HepG2 (cell line): Measurements from ENCODE around the gene ATP2A3. TPM values are rescaled to one million over a fixed set of nuclear protein-coding genes. Genes with fewer than 3 reads are reported as not detected.

Experiments used
- ATAC-seq: fragments of 200-7000 bp; cut with Tn5 transposase; 3 replicates; pipeline ENCODE4 v1.9.1; 2020; ENCODE audit warnings: mild to moderate bottlenecking, moderate library complexity
- BruUV-seq: library from RNA; stranded (reverse); fragments of 400-500 nt; replicated peaks from 2 replicates; lab custom pipeline; 2021; lab: Mats Ljungman, UMichigan
- CTCF ChIA-PET: fragments of 300-600 bp; formaldehyde crosslinking; extraction: SDS; loops from one replicate; lab custom pipeline; 2021; ENCODE audit warnings: low total read pairs, inconsistent platforms, low intra/inter-chr PET ratio; lab: Yijun Ruan, JAX
- POLR2A ChIA-PET: fragments of 350-600 bp; sonication (Branson Sonifier 250); formaldehyde crosslinking; loops from one replicate; lab custom pipeline; 2020; ENCODE audit warnings: antibody characterized with exemption, inconsistent platforms; lab: Yijun Ruan, JAX
- DNase-seq: peaks from one replicate; pipeline ENCODE4 v3.0.0-alpha.2; 2015; ENCODE audit warnings: low spot score
- FAIRE-seq: peaks from 3 replicates; lab custom pipeline; 2011; peaks lifted over from hg19 to GRCh38; lab: Jason Lieb, UNC
- H2AFZ ChIP-seq: one replicate; pipeline ENCODE4 v1.6.1; 2011; ENCODE audit warnings: low read length, inconsistent platforms
- H3K27ac ChIP-seq: fragments of 300-600 bp; 3 replicates; pipeline ENCODE4 v1.8.0; 2011; ENCODE audit warnings: mixed run types, mild to moderate bottlenecking, mixed read lengths, low read length, inconsistent platforms; ENCODE audit not compliant: insufficient read depth; ENCODE audit errors: extremely low read length
- H3K27me3 ChIP-seq, 2 experiments: fragments of 200-600 bp in 1 of 2; 2 replicates in 1 of 2; 3 replicates in 1 of 2; pipeline versions ENCODE4 v1.6.0 to v1.8.0; 2011; ENCODE audit warnings: low read length in 2 of 2, mild to moderate bottlenecking in 2 of 2, moderate library complexity in 2 of 2, inconsistent platforms in 1 of 2; ENCODE audit not compliant: insufficient read depth in 2 of 2, control insufficient read depth in 1 of 2
- H3K36me3 ChIP-seq, 2 experiments: fragments of 200-600 bp in 1 of 2; replicated peaks in 1 of 2; 2 replicates in 1 of 2; 3 replicates in 1 of 2; pipeline versions ENCODE4 v1.5.1 to v1.8.0; 2011; ENCODE audit warnings: low read length in 2 of 2, inconsistent platforms in 1 of 2; ENCODE audit not compliant: insufficient read depth in 2 of 2, control insufficient read depth in 1 of 2
- H3K4me1 ChIP-seq: 2 replicates; pipeline ENCODE4 v1.5.1; 2012; ENCODE audit warnings: low read length, inconsistent platforms; ENCODE audit not compliant: insufficient read depth
- H3K4me2 ChIP-seq: 2 replicates; pipeline ENCODE4 v1.6.0; 2011; ENCODE audit warnings: low read depth, low read length, inconsistent platforms
- H3K4me3 ChIP-seq, 3 experiments: fragments of 200-600 bp in 1 of 3; sonication (generic), shearing (Covaris generic) in 1 of 3; replicated peaks in 1 of 3; 2 replicates each; pipeline ENCODE4 v1.5.1; 2011 to 2016; ENCODE audit warnings: low read length in 3 of 3, inconsistent platforms in 2 of 3, low read depth in 2 of 3, mild to moderate bottlenecking in 2 of 3, control low read depth in 1 of 3, mixed read lengths in 1 of 3; ENCODE audit not compliant: insufficient read depth in 1 of 3
- H3K79me2 ChIP-seq: one replicate; pipeline ENCODE4 v1.6.1; 2011; ENCODE audit warnings: low read length, inconsistent platforms; ENCODE audit not compliant: insufficient read depth
- H3K9ac ChIP-seq: 2 replicates; pipeline ENCODE4 v1.6.0; 2011; ENCODE audit warnings: mild to moderate bottlenecking, low read depth, low read length, inconsistent platforms; ENCODE audit not compliant: insufficient read depth
- H3K9me3 ChIP-seq: 2 replicates; pipeline ENCODE4 v1.5.1; 2012; ENCODE audit warnings: mild to moderate bottlenecking, low read length
- H4K20me1 ChIP-seq: 2 replicates; pipeline ENCODE4 v1.6.0; 2011; ENCODE audit warnings: inconsistent platforms, mild to moderate bottlenecking, low read length, moderate library complexity; ENCODE audit not compliant: insufficient read depth
- RBAK ChIP-seq: sonication (generic); formaldehyde crosslinking; IDR thresholded peaks from 2 replicates; pipeline ENCODE4 v1.5.1; 2020; ENCODE audit warnings: mild to moderate bottlenecking, missing genetic modification reagents
- ZFP36 ChIP-seq: fragments of 150-350 bp; IDR thresholded peaks from 2 replicates; pipeline ENCODE4 v1.6.1; 2018; ENCODE audit warnings: borderline replicate concordance, low read length, low read depth; ENCODE audit not compliant: partially characterized antibody
- ZNF337 ChIP-seq: sonication (generic); formaldehyde crosslinking; IDR thresholded peaks from 2 replicates; pipeline ENCODE4 v1.5.1; 2020; ENCODE audit warnings: missing genetic modification reagents, low read depth, mild to moderate bottlenecking, borderline replicate concordance
- WGBS: methylation state at CpG from one replicate; pipeline ENCODE4 v1.1.6; 2017; ENCODE audit warnings: low lambda C conversion rate; 5-methylcytosine and 5-hydroxymethylcytosine counted together
- in situ Hi-C: cut with HindIII; loops from 2 replicates; pipeline ENCODE4 v1.10.0; 2017; ENCODE audit warnings: low pct_unique_long_range_greater_than_20kb; ENCODE audit not compliant: extremely low pct_ligation_motif_present
- intact Hi-C: fragments of 100-400 bp; cut with micrococcal nuclease; formaldehyde crosslinking; loops from one replicate; pipeline ENCODE4 v1.10.0; 2022; ENCODE audit not compliant: unreplicated experiment
- polyA plus RNA-seq, 8 experiments: library from polyadenylated mRNA; depleted of rRNA in 3 of 8; stranded (reverse) in 7 of 8; unstranded in 1 of 8; fragments of >200 nt; fragmentation: Illumina TruSeq in 4 of 8; extraction: Trizol in 4 of 8; gene quantifications; 2 replicates each; pipeline versions ENCODE4 v1.2.1 to v1.2.3, GENCODE V29; 2011 to 2016; ENCODE audit warnings: low read depth in 4 of 8, missing spikeins in 1 of 8, mixed read lengths in 1 of 8; ENCODE audit not compliant: insufficient read depth in 1 of 8
- total RNA-seq, 5 experiments: library from RNA; depleted of rRNA; stranded (reverse); fragments of >200 nt; fragmentation: Illumina TruSeq; extraction: Trizol; gene quantifications; 2 replicates each; pipeline ENCODE4 v1.2.3, GENCODE V29; 2016; ENCODE audit warnings: low read depth in 1 of 5
- TF ChIP-seq, protein P1 (sequence below): IDR thresholded peaks from 2 replicates; pipeline ENCODE4 v1.6.1; 2016; ENCODE audit warnings: missing compliant biosample characterization, missing genetic modification reagents, borderline replicate concordance
- TF ChIP-seq, protein P2 (sequence below): sonication (generic); formaldehyde crosslinking; IDR thresholded peaks from 2 replicates; pipeline ENCODE4 v1.5.0; 2020; ENCODE audit warnings: missing genetic modification reagents
- TF ChIP-seq, protein P3 (sequence below): sonication (generic); formaldehyde crosslinking; IDR thresholded peaks from 2 replicates; pipeline ENCODE4 v1.9.0; 2021; ENCODE audit warnings: missing genetic modification reagents, borderline replicate concordance
- TF ChIP-seq, protein P4 (sequence below): sonication (generic); formaldehyde crosslinking; conservative IDR thresholded peaks from 2 replicates; pipeline ENCODE4 v1.8.1; 2023; ENCODE audit warnings: missing genetic modification reagents
- TF ChIP-seq, protein P5 (sequence below): sonication (generic); formaldehyde crosslinking; IDR thresholded peaks from 2 replicates; pipeline ENCODE4 v1.5.0; 2020; ENCODE audit warnings: mild to moderate bottlenecking, missing genetic modification reagents
- TF ChIP-seq, protein P6 (sequence below), 2 experiments: IDR thresholded peaks; 2 replicates each; pipeline ENCODE4 v1.6.1; 2011 to 2012; ENCODE audit warnings: low read length in 2 of 2, borderline replicate concordance in 1 of 2, low read depth in 1 of 2, mild to moderate bottlenecking in 1 of 2, moderate library complexity in 1 of 2

ATP2A3 gene
- total and polyA plus RNA-seq, 2 of the 13 experiments (the other 11 are each of a cell fraction or from before 2014, with no cell fraction given), result 0.07 TPM; not detected in 1

DNA sequence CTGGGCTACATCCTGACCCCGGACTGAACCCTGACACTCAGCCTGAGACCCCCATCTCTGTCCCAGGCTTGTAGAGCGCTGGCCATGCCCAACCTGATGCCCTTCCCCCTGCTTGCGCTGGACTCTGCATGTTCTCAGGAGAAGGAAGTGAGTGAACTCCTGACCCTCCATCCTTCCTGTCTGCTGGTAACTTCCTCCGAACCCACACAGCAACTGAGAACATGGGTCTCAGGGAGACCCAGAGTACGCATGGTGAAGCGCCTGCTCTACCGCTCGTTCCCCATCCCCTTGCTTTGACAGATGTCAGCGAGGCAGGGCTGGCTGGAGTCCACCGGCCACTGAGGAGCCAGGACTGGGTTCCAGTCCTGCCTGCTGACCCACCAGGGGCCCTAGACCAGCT is 77.5 kb downstream of the ATP2A3 start (continued):
- TF ChIP-seq, protein P1, sequence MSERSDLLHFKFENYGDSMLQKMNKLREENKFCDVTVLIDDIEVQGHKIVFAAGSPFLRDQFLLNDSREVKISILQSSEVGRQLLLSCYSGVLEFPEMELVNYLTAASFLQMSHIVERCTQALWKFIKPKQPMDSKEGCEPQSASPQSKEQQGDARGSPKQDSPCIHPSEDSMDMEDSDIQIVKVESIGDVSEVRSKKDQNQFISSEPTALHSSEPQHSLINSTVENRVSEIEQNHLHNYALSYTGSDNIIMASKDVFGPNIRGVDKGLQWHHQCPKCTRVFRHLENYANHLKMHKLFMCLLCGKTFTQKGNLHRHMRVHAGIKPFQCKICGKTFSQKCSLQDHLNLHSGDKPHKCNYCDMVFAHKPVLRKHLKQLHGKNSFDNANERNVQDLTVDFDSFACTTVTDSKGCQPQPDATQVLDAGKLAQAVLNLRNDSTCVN (CRISPR knock-in tag), result no peak
- TF ChIP-seq RBAK (CRISPR knock-in tag), result no peak
- TF ChIP-seq, protein P2, sequence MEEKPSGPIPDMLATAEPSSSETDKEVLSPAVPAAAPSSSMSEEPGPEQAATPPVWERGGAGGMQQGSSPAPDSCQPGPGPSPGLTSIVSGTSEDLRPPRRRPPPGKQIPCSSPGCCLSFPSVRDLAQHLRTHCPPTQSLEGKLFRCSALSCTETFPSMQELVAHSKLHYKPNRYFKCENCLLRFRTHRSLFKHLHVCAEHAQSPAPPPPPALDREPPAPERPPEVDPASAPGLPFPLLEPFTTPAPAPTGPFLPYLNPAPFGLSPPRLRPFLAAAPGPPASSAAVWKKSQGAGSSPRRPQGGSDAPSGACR (CRISPR knock-in tag), result no peak
- TF ChIP-seq, protein P3, sequence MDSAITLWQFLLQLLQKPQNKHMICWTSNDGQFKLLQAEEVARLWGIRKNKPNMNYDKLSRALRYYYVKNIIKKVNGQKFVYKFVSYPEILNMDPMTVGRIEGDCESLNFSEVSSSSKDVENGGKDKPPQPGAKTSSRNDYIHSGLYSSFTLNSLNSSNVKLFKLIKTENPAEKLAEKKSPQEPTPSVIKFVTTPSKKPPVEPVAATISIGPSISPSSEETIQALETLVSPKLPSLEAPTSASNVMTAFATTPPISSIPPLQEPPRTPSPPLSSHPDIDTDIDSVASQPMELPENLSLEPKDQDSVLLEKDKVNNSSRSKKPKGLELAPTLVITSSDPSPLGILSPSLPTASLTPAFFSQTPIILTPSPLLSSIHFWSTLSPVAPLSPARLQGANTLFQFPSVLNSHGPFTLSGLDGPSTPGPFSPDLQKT (CRISPR knock-in tag), result no peak
- TF ChIP-seq, protein P4, sequence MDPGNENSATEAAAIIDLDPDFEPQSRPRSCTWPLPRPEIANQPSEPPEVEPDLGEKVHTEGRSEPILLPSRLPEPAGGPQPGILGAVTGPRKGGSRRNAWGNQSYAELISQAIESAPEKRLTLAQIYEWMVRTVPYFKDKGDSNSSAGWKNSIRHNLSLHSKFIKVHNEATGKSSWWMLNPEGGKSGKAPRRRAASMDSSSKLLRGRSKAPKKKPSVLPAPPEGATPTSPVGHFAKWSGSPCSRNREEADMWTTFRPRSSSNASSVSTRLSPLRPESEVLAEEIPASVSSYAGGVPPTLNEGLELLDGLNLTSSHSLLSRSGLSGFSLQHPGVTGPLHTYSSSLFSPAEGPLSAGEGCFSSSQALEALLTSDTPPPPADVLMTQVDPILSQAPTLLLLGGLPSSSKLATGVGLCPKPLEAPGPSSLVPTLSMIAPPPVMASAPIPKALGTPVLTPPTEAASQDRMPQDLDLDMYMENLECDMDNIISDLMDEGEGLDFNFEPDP, result no peak

DNA sequence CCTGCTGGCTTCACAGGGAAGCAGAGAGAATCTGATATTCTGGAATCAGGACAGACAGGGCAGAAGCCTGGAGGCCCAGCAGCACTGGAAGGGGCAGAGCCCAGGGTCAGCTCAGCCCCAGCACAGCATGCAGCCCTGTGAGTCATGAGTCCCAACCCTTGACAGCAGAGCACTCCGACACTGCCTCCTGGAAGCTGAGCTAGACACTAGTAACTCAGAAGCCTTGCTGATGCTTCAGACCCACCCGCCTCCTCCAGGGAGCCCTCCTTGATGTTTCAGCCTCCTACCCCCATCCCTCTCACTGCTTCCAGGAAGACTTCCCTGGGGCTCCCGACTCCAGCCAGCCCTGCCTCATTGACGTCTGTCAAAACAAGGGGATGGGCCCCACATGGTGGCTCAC is 78.3 kb downstream of the ATP2A3 start:
- WGBS, result 70% methylated on average over 4 of the region's 4 CpGs
- TF ChIP-seq, protein P5, sequence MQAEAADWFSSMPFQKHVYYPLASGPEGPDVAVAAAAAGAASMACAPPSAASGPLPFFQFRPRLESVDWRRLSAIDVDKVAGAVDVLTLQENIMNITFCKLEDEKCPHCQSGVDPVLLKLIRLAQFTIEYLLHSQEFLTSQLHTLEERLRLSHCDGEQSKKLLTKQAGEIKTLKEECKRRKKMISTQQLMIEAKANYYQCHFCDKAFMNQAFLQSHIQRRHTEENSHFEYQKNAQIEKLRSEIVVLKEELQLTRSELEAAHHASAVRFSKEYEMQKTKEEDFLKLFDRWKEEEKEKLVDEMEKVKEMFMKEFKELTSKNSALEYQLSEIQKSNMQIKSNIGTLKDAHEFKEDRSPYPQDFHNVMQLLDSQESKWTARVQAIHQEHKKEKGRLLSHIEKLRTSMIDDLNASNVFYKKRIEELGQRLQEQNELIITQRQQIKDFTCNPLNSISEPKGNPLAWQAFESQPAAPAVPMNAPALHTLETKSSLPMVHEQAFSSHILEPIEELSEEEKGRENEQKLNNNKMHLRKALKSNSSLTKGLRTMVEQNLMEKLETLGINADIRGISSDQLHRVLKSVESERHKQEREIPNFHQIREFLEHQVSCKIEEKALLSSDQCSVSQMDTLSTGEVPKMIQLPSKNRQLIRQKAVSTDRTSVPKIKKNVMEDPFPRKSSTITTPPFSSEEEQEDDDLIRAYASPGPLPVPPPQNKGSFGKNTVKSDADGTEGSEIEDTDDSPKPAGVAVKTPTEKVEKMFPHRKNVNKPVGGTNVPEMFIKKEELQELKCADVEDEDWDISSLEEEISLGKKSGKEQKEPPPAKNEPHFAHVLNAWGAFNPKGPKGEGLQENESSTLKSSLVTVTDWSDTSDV (CRISPR knock-in tag), result no peak
- TF ChIP-seq ZFP36 (peak; percentile 72), ZNF337 (CRISPR knock-in tag) (no peak)
- TF ChIP-seq, protein P6, sequence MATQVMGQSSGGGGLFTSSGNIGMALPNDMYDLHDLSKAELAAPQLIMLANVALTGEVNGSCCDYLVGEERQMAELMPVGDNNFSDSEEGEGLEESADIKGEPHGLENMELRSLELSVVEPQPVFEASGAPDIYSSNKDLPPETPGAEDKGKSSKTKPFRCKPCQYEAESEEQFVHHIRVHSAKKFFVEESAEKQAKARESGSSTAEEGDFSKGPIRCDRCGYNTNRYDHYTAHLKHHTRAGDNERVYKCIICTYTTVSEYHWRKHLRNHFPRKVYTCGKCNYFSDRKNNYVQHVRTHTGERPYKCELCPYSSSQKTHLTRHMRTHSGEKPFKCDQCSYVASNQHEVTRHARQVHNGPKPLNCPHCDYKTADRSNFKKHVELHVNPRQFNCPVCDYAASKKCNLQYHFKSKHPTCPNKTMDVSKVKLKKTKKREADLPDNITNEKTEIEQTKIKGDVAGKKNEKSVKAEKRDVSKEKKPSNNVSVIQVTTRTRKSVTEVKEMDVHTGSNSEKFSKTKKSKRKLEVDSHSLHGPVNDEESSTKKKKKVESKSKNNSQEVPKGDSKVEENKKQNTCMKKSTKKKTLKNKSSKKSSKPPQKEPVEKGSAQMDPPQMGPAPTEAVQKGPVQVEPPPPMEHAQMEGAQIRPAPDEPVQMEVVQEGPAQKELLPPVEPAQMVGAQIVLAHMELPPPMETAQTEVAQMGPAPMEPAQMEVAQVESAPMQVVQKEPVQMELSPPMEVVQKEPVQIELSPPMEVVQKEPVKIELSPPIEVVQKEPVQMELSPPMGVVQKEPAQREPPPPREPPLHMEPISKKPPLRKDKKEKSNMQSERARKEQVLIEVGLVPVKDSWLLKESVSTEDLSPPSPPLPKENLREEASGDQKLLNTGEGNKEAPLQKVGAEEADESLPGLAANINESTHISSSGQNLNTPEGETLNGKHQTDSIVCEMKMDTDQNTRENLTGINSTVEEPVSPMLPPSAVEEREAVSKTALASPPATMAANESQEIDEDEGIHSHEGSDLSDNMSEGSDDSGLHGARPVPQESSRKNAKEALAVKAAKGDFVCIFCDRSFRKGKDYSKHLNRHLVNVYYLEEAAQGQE (IDR thresholded peaks at IDR 0.05; ENCODE audit: borderline replicate concordance in 1 of 2, low read depth in 1 of 2, low read length in 2 of 2), result no peak

More for the DNA sequence above, 78.3 kb downstream of the ATP2A3 start:
- Histone ChIP-seq H4K20me1 (no peaks in the 10 kb centered on the region), H3K4me3 (no peak overlapping the region), H2AFZ (no peak overlapping the region), H3K79me2 (no peaks in the 10 kb centered on the region), H3K9me3 (no peaks in the 10 kb centered on the region), H3K4me1 (no peaks in the 10 kb centered on the region), H3K27ac (no peak overlapping the region), H3K36me3 (no peaks in the 10 kb centered on the region; a peak in 1 of 5 replicates), H3K4me2 (no peak overlapping the region), H3K9ac (no peak overlapping the region), H3K27me3 (no peaks in the 10 kb centered on the region)
- no TSS peak for BruUV-seq
- ATAC-seq, result peak; percentile 60; the same call in 2 of the 3 replicates
- DNase-seq, result no peak
- POLR2A ChIA-PET, result no interaction called here
- CTCF ChIA-PET, result no interaction called here
- FAIRE-seq, result no peak
- in situ Hi-C loops (no loop called here), intact Hi-C loops (no loop called here)
